GM18861 (cell line): ENCODE data around the gene LRRK1.

Experiments
- ATAC-seq: cut with Tn5 transposase; IDR thresholded peaks from one replicate; pipeline ENCODE4 v1.9.1; 2021; ENCODE audit not compliant: unreplicated experiment

LRRK1 gene

DNA sequence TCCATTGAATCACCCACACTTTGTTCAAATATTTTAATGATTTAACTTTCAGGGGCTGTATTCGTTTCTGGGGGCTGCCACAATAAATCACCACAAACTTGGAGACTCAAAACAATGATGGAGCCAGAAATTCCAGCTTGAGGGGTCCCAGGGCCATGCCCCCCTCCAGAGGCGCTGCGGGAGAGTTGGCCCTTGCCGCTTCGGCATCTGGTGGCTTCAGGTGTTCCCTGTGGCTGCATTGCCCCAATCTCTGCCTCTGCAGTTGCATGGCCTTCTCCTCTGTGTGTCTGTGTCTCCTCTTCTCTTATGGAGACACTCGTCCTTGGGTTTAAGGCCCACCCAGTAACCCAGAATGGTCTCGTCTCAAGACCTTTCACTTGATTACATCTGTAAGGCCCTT is 187.9 kb downstream of the LRRK1 start:
- no peak for ATAC-seq

GRCh38 chr15:101107625-101108460 is 188.7 kb downstream of the LRRK1 start:
- no peak for ATAC-seq

- no peak for ATAC-seq
Observed at GRCh38 chr15:101108461-101108775, 189.3 kb downstream of the LRRK1 start.

DNA sequence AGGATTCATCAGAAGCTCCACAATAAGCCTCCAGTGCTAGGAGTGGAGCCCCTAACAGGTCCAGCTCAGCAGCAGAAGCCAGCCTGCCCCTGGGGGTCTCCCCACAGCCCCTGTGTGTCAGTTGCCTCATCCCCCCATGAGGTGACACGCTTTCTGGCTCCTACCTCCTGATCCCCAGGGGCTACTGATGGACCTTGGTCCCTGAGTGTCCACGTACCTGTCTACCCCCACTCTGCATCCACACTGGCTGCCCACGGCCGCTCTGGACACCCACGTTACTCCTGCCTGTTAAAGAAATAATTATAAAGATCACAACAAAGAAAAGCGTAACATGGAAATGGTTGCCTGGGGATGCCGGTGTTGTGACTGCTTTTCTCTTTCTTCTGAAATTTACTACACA is 189.6 kb downstream of the LRRK1 start:
- no peak for ATAC-seq

- ATAC-seq, result no peak
Observed at GRCh38 chr15:101110681-101111569, 191.8 kb downstream of the LRRK1 start.

- no peak for ATAC-seq
Observed at GRCh38 chr15:101111570-101112262, 192.6 kb downstream of the LRRK1 start.

- ATAC-seq, result no peak
Observed at GRCh38 chr15:101112336-101113113, 193.4 kb downstream of the LRRK1 start.

DNA sequence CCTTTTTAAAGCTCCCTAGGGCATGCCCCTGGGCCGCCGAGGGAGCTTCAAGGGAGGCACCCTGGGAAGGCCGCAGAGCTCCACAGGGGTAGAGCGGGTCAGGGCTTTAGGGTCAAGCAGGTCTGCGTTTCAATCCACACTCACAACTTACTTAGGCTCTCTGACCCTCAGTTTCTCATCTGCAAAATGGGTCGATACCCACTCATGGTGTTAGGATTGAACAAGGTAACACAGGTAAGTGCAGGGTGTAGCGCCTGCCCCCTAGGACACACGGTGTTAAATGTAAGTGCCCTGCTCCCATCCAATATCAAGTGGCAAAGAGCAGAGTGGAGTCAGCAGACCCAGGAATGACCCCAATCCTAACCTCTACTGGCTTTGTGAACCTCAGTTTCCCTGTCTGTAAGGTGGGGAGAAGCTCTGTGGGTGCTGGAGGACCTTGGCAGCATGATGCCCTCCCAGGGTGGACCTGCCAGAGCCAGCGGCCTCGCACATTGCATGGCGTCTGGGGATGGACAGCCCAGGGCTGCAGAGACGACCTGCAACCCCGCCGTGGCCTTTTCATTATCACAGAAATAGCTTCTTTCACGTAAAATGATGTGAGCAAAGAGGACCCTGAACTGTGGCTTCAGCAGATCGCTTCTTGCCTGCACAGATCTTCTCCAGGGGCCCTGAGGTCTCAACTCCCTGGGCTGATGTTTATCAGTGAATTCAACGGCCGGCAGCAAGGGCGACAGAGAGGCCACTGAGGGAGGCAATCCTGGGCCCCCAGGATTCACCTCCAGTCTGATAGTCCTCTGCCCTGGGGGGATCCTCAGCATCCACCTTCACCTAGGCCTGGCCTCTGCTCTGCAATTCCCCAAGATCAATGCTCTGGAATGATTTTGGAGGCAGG is 194.2 kb downstream of the LRRK1 start:
- no peak for ATAC-seq

DNA sequence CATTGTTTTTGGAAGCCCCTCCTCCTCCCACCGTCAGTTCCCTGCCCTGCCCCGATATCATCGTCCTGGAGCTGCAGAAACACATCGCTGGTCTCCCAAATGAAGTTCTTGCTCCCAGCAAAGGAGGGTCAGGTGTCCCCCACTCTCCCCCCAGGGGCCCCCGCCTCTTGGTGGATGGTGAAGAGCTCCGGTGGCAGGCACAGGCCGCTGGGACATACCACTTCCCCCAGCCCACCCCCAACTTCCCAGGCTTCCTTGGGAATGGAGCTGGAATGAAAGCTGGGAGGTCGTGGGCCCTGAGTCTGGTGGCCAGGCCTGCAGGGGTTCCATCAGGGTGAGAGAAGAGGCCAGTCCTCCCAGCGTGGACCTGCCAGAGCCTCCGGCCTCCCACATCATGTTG is 195.0 kb downstream of the LRRK1 start:
- ATAC-seq, result no peak

DNA sequence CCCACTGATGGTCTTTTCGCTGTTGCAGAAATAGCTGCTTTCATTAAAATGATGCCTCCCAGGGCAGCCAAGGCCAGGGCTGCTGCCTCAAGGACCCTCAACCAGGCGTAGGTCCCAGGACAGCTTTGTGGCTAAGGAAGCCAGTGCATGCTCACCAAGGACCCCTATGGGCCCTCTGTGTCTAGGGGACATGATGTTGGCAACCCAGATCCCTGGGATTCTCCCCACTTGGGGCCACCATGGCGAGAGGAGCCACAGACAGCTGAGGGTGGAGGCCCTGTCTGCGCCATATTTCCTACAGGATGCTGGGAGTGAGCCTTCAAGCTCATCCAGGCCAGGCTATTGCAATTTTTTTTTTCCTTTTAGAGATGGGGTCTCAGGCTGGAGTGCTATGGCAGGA is 195.5 kb downstream of the LRRK1 start:
- no peak for ATAC-seq

DNA sequence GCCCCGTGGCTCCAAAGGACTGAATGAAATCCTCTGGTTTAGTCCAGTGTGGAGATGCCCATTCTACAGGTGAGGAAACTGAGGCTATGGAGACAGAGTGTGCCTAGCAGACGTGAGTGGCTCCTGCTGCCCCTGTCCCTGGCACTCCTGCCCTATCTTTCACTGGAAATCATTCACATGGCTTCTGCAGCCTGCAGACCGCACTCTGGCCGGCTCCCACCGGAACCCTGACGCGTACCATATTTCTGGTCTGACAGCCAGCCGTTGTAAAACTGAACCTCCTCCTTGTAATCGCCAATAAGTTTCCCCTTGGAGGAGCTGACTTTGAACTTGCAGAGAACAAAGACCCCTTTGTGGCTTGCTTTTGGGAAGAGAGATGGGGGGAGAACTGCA is 196.2 kb downstream of the LRRK1 start:
- ATAC-seq, result no peak

DNA sequence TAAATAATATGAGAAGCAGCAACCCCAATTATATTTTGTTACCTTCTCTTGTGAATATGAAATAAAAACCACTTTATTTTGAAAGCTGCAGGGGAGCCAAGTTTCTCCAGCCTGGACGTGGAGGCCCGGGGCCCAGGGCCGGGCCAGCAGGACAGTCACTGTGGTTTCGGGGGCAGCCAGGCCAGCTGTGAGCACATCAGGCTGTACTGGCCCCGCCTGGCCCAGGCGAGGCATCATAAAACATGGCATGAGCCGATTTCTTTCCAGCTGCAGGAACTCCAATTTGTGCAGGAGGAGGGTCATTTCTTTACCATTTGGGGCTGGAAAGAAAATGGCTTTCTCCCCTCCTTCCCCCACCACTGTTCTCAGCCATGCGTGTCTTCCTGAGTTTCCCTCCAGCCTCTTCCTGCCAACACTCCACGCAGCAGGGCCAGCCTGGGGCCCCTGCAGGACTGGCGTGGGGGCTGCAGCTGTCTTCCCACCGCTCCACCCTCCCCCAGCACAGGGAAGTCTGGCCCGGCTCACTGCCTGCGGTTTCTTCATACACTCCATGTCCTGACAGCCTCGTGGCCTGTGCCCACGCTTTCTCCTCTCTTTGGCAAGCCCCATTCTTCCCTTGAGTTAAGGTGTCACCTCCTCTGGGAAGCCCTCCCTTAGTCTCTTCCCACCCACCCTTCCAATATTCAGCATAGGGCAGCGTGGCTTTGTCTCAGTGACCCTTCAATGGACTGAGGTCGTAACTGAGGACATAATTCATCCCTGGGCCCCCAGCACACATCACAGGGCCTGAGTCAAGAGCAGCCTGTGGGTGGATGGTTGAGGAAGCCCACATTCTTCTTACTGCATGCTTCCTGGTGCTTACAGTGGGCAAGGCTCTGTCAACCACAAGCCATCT is 196.9 kb downstream of the LRRK1 start:
- no peak for ATAC-seq

DNA sequence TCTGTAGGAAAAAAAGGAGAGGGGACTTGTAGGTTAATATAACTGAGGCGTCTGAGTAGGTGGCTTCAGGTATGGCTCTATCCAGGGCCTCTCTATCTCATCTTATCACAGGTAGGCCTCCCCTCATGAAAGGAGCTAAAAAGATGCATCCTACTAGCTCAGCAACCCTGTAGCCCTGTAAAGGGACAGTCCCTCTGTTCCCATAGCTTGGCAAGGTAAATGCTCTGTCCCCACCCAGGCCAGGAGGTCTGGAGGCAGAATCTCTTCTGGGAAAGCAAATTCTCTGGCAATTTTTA is 197.5 kb downstream of the LRRK1 start:
- ATAC-seq, result no peak

- ATAC-seq, result no peak
Observed at GRCh38 chr15:101118116-101118515, 199.0 kb downstream of the LRRK1 start.

GRCh38 chr15:101118615-101119014 is 199.5 kb downstream of the LRRK1 start:
- ATAC-seq, result no peak

GRCh38 chr15:101119181-101119580 is 200.0 kb downstream of the LRRK1 start:
- no peak for ATAC-seq
